NCI-H226 (cell line): Measurements from ENCODE around the gene CNKSR3.

Source experiments
- DNase-seq: peaks from one replicate; pipeline ENCODE4 v3.0.0-alpha.2; 2015

The CNKSR3 gene

GRCh38 chr6:154448448-154449096 lies 61.9 kb downstream of the CNKSR3 start:
- DNase-seq: peak; percentile 82

- peak; percentile 82 for DNase-seq
These were observed 62.5 kb downstream of the CNKSR3 start for GRCh38 chr6:154447954-154448353.

- DNase-seq: no peak
These were observed 63.5 kb downstream of the CNKSR3 start for GRCh38 chr6:154446984-154447383.

GRCh38 chr6:154445417-154445816 lies 65.1 kb downstream of the CNKSR3 start:
- DNase-seq: no peak

- no peak for DNase-seq
These were observed 68.5 kb downstream of the CNKSR3 start for GRCh38 chr6:154441995-154442310.

- DNase-seq: no peak
These were observed 70.0 kb downstream of the CNKSR3 start for GRCh38 chr6:154440422-154441043.

GRCh38 chr6:154440022-154440421 lies 70.5 kb downstream of the CNKSR3 start:
- DNase-seq: no peak

GRCh38 chr6:154438882-154439415 lies 71.5 kb downstream of the CNKSR3 start:
- no peak for DNase-seq

- DNase-seq: no peak
These were observed 75.0 kb downstream of the CNKSR3 start for GRCh38 chr6:154435400-154435945.

- DNase-seq: no peak
These were observed 75.8 kb downstream of the CNKSR3 start for GRCh38 chr6:154434662-154435061.

- no peak for DNase-seq
These were observed 76.8 kb downstream of the CNKSR3 start for GRCh38 chr6:154433477-154434241.

- peak; percentile 74 for DNase-seq
These were observed 77.7 kb downstream of the CNKSR3 start for GRCh38 chr6:154432533-154433476.

GRCh38 chr6:154430481-154430919 lies 80.0 kb downstream of the CNKSR3 start:
- DNase-seq: no peak

GRCh38 chr6:154429711-154430110 lies 80.8 kb downstream of the CNKSR3 start:
- DNase-seq: no peak

- peak; percentile 18 for DNase-seq
These were observed 81.6 kb downstream of the CNKSR3 start for GRCh38 chr6:154428897-154429296.

- DNase-seq: no peak
These were observed 83.0 kb downstream of the CNKSR3 start for GRCh38 chr6:154427446-154427845.

GRCh38 chr6:154426997-154427396 lies 83.5 kb downstream of the CNKSR3 start:
- DNase-seq: no peak

- no peak for DNase-seq
These were observed 85.5 kb downstream of the CNKSR3 start for GRCh38 chr6:154425034-154425433.

- DNase-seq: peak; percentile 72
These were observed 96.3 kb downstream of the CNKSR3 start for GRCh38 chr6:154414021-154414813.

GRCh38 chr6:154412106-154412820 lies 98.2 kb downstream of the CNKSR3 start:
- DNase-seq: peak; percentile 54

GRCh38 chr6:154411076-154411475 lies 99.4 kb downstream of the CNKSR3 start:
- no peak for DNase-seq
